Fibroblast of skin of right biceps (primary cell): Measurements from ENCODE around the gene SF3B3.

Experiments used
- DNase-seq: peaks from one replicate; pipeline ENCODE4 v3.0.0-alpha.2; 2013

SF3B3 gene

GRCh38 chr16:70523743-70524398 lies at the start of gene SF3B3:
Gene SF3B3 (plus strand): TSS chr16:70523816. CDS start chr16:70526657, 2,841 bp downstream.
- no peak for DNase-seq

DNA sequence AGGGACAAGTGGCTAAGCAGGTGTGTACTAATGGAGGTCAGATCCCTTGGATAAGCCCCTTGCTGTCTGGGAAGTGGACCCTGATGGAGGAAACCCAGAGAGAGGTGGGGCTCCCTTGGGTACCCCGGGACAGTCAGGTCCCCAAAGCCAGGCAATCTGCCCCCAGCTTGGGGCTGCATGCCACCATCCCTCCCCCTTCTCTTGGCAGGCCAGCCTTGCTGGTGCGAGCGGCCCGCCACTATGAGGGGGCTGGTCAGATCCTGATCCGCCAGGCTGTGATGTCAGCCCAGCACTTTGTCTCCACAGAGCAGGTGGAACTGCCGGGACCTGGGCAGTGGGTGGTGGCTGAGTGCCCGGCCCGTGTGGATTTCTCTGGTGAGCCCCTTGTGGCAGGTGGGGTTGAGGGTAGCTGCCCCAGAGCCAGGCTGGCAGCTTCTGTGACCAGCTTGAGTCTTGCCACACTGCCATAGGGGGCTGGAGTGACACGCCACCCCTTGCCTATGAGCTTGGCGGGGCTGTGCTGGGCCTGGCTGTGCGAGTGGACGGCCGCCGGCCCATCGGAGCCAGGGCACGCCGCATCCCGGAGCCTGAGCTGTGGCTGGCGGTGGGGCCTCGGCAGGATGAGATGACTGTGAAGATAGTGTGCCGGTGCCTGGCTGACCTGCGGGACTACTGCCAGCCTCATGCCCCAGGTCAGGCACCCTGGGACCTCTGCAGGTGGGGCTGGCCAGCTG lies 49.1 kb upstream of the SF3B3 start:
- DNase-seq = no peak

GRCh38 chr16:70475054-70475871 lies 48.4 kb upstream of the SF3B3 start:
- no peak for DNase-seq

GRCh38 chr16:70476272-70477020 lies 47.2 kb upstream of the SF3B3 start:
- DNase-seq = peak; percentile 80

DNA sequence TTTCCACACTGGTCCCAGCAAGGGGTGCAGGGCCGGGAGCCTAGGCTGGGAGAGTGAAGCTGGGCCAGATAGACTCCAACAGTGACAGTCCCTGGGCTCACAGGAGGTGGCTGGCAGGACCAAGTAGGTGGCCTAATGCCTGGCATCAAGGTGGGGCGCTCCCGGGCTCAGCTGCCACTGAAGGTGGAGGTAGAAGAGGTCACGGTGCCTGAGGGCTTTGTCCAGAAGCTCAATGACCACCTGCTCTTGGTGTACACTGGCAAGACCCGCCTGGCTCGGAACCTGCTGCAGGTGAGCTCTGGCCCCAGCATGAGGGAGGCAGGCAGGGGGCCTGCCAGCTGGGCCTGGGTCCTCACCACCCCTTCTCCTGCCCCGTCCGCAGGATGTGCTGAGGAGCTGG lies 45.4 kb upstream of the SF3B3 start:
- DNase-seq = no peak

- DNase-seq = no peak
These were observed 44.7 kb upstream of the SF3B3 start for GRCh38 chr16:70478912-70479341.

- DNase-seq = no peak
These were observed 43.2 kb upstream of the SF3B3 start for GRCh38 chr16:70480127-70481105.

GRCh38 chr16:70481929-70482536 lies 41.6 kb upstream of the SF3B3 start:
- DNase-seq = no peak

DNA sequence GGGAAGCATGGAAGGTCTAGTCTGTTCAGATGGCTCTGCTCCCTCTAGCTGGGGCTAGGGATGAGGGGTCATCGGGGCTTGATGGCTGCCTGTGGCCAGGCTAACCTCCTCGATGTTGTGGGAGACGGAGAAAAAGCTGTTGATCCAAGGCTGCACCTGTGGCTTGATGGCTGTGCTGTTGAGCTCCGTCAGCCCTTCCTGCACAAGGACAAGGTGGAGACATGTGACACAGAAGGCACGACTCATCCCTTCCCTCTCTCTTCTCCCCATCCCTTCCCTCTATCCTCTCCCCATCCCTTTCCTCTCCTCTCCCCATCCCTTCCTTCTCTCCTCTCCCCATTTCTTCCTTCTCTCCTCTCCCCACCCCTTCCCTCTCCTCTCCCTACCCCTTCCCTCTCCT lies 41.0 kb upstream of the SF3B3 start:
- DNase-seq = no peak

DNA sequence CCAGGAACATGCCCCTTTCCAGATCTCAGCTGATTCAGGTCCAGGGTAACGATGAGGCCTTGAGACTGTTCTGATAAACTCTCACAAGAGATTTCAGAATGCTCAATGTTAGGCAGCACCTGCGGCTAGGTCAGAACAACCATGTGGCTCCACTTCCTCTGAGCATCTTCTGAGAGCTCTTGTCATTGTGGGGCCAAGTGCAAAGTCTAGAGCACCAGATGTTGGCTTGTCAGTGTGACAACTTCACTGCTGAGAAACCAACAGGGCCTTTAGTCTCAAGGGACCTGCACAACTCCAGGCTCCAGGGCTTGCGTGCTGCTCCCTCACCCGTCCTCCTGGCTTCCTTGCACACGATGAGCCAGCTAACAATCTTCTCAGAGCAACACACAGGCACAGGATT lies 40.2 kb upstream of the SF3B3 start:
- DNase-seq = no peak

- no peak for DNase-seq
These were observed 38.7 kb upstream of the SF3B3 start for GRCh38 chr16:70484867-70485266.

DNA sequence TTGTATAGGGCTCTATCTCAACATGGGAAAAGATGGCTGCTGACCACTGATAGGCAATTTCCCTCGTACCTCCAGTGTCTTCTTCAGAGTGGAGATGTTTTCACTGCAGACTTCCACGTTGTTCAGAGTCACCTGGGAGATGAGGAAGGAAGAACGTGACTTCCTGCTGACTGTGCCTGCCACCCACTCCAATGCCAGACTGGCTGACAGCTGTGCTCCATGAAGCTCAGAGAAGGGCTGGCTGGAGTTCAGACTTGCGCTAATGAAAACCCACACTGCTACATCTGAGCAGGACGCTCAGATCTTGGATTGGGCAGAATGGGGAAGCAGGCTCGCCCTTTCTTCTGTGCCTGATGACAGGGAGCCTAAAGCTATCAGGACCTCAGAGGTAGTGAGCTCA lies 33.4 kb upstream of the SF3B3 start:
- no peak for DNase-seq

- DNase-seq = no peak
These were observed 29.8 kb upstream of the SF3B3 start for GRCh38 chr16:70493802-70494201.

- DNase-seq = no peak
These were observed 29.3 kb upstream of the SF3B3 start for GRCh38 chr16:70494202-70494770.

GRCh38 chr16:70494777-70495176 lies 28.8 kb upstream of the SF3B3 start:
- DNase-seq = no peak

DNA sequence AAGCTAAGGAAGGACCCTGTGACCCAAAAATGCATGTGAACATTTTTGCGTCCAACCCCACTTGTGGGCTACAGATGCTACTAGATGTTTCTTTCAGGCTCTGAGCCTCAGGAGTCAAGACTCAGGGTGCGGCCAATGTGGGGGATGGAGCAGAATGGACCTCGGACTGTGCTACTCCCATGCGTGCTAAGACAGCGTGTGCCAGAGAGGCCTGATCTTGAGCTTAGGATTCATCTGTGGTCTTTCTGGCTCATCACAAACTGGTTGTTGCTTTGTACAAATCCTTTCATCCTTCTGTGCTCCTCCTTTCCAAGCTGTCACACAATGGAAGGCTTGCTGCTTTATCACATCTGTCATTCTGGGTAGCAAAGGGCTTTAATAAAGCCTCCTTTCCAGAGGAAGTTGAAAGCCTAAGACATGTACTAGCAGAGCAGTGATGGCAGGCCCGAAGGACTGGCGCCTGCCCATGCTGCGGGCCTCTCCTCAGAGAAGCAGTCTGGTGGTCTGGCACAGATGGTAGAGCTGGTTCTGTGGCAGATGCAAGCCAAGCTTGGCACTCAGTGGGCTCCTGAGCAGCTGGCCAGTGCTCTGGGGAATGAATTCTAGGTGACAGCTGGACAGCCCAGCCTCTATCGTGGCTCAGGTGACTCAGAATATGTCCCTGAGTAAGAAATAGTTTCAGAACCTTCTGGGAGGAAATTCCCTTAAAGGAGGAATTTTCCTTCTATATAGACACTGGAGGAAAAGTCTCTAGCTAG lies 28.0 kb upstream of the SF3B3 start:
- DNase-seq = no peak

- DNase-seq = no peak
These were observed 27.1 kb upstream of the SF3B3 start for GRCh38 chr16:70496513-70496912.

DNA sequence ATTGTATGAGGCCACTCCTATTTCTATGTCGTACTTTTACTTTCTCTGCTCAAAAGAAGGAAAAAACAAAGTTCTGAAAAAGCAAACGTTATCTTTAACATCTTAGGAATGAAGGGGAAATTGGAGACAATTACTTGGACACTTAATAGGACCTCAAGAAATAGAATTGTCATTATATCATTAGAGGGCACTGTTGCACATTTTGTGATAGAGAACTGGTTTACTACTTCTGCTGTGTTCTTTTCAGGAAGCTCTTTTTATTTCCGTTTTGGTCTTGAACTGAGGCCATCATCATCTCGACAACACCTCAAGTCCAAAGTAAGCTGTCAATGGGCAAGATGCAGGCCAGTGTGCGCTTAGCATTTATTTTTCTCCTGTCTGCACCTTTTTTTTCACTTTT lies 14.9 kb upstream of the SF3B3 start:
- no peak for DNase-seq

DNA sequence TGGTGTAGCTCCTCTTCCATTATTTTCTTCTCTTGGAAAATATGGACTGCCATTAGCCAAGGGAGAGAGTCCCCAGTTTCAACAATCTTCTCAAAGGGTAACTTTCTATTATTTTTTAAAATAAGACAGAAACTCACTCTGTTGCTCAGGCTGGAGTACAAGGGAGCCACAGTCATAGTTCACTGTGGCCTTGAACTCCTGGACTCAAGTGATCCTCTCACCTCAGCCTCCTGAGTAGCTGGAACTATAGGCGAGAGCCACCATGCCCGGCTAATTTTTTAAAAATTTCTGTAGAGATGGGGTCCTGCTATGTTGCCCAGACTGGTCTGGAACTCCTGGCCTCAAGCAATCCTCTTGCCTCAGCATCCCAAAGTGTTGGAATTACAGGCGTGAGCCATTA lies 13.4 kb upstream of the SF3B3 start:
- DNase-seq = no peak

- DNase-seq = no peak
These were observed 11.8 kb upstream of the SF3B3 start for GRCh38 chr16:70511833-70512232.
